Right kidney (tissue), 9 donors: ENCODE data around the gene ZNF607.
A peak's percentile ranks its signal among the peaks of the same experiment; 100 is the strongest.
"Not testable (repeated sequence)": the region's sequence is repeated elsewhere in the genome, so short reads cannot be mapped to it uniquely, and the experiment has no call there.

Source experiments
- DNase-seq: peaks from one replicate; pipeline ENCODE4 v3.0.0-alpha.2; 2016
- long read RNA-seq, 8 donors: transcript quantifications; one replicate each; lab custom pipeline, GENCODE V29; 2026

Gene ZNF607
- long read RNA-seq, donor 1, result 0 reads
- long read RNA-seq, donor 2, result 0 reads
- long read RNA-seq, donor 3, result 0 reads
- long read RNA-seq, donor 4, result 0 reads
- long read RNA-seq, donor 5, full-length matches to known transcripts, result 2 of 2 reads
- long read RNA-seq, donor 5, partial matches to known transcripts, result 0 of 2 reads
- long read RNA-seq, donor 5, other reads (novel, unspliced or antisense), result 0 of 2 reads
- long read RNA-seq, donor 6, full-length matches to known transcripts, result 1 of 1 reads
- long read RNA-seq, donor 6, partial matches to known transcripts, result 0 of 1 reads
- long read RNA-seq, donor 6, other reads (novel, unspliced or antisense), result 0 of 1 reads
- long read RNA-seq, donor 7, result 0 reads
- long read RNA-seq, donor 8, full-length matches to known transcripts, result 1 of 1 reads
- long read RNA-seq, donor 8, partial matches to known transcripts, result 0 of 1 reads
- long read RNA-seq, donor 8, other reads (novel, unspliced or antisense), result 0 of 1 reads

GRCh38 chr19:37719111-37719926, at the start of gene ZNF607:
TSS of gene ZNF607 (minus strand) at chr19:37719761. CDS start at chr19:37711618, 8,143 bp downstream.
- peak; percentile 92 for DNase-seq

GRCh38 chr19:37763488-37763887, 43.9 kb upstream of the ZNF607 start:
- no peak for DNase-seq

- not testable (repeated sequence) for DNase-seq
Observed at GRCh38 chr19:37757683-37758082, 38.1 kb upstream of the ZNF607 start.

GRCh38 chr19:37738371-37738770, 18.8 kb upstream of the ZNF607 start:
- DNase-seq, result no peak

GRCh38 chr19:37725181-37725580, 5.6 kb upstream of the ZNF607 start:
- no peak for DNase-seq

- DNase-seq, result no peak
Observed at GRCh38 chr19:37719927-37720265, 335 bp upstream of the ZNF607 start.

GRCh38 chr19:37718304-37718703, 1.3 kb downstream of the ZNF607 start:
- DNase-seq, result no peak

GRCh38 chr19:37716140-37716539, 3.4 kb downstream of the ZNF607 start:
- DNase-seq, result no peak

GRCh38 chr19:37706052-37706605, 13.4 kb downstream of the ZNF607 start:
- DNase-seq, result no peak

GRCh38 chr19:37699057-37699456, 20.5 kb downstream of the ZNF607 start:
- DNase-seq, result no peak

- no peak for DNase-seq
Observed at GRCh38 chr19:37698216-37698615, 21.3 kb downstream of the ZNF607 start.

- DNase-seq, result no peak
Observed at GRCh38 chr19:37695144-37695899, 24.2 kb downstream of the ZNF607 start.

- DNase-seq, result no peak
Observed at GRCh38 chr19:37692956-37693620, 26.5 kb downstream of the ZNF607 start.

- peak; percentile 87 for DNase-seq
Observed at GRCh38 chr19:37691881-37692504, 27.6 kb downstream of the ZNF607 start.

GRCh38 chr19:37683520-37683919, 36.0 kb downstream of the ZNF607 start:
- DNase-seq, result no peak

- DNase-seq, result no peak
Observed at GRCh38 chr19:37669450-37669914, 50.1 kb downstream of the ZNF607 start.

GRCh38 chr19:37657157-37657556, 62.4 kb downstream of the ZNF607 start:
- not testable (repeated sequence) for DNase-seq

GRCh38 chr19:37655689-37656371, 63.7 kb downstream of the ZNF607 start:
- DNase-seq, result peak; percentile 99

GRCh38 chr19:37655301-37655688, 64.3 kb downstream of the ZNF607 start, which contains the start of gene ZFP30:
TSS of gene ZFP30 (minus strand) at chr19:37655465. CDS start at chr19:37647822, 7,643 bp downstream.
- DNase-seq, result no peak

- peak; percentile 92 for DNase-seq
Observed at GRCh38 chr19:37654629-37655300, 64.8 kb downstream of the ZNF607 start.
